Esophagus muscularis mucosa (tissue), 3 donors: Measurements from ENCODE around the gene RIPPLY1.

ENCODE experiments used
- POLR2A ChIP-seq: fragments of 450-650 bp; IDR thresholded peaks from one replicate; pipeline ENCODE4 v1.6.1; 2017; ENCODE audit warnings: antibody characterized with exemption, moderate library complexity, mild to moderate bottlenecking, low read depth
- POLR2AphosphoS5 ChIP-seq, 2 donors: sonication (generic); formaldehyde crosslinking; IDR thresholded peaks; one replicate each; pipeline ENCODE4 v1.6.1; 2017; ENCODE audit warnings: antibody characterized with exemption in 2 of 2
- TF ChIP-seq, protein P1 (sequence below), 3 experiments: fragments of 200-600 bp in 2 of 3; fragments of 450-650 bp in 1 of 3; sonication (generic) in 2 of 3; IDR thresholded peaks; one replicate each; pipeline ENCODE4 v1.5.1; 2017 to 2019; ENCODE audit warnings: antibody characterized with exemption in 3 of 3, mild to moderate bottlenecking in 2 of 3, moderate library complexity in 1 of 3

DNA sequence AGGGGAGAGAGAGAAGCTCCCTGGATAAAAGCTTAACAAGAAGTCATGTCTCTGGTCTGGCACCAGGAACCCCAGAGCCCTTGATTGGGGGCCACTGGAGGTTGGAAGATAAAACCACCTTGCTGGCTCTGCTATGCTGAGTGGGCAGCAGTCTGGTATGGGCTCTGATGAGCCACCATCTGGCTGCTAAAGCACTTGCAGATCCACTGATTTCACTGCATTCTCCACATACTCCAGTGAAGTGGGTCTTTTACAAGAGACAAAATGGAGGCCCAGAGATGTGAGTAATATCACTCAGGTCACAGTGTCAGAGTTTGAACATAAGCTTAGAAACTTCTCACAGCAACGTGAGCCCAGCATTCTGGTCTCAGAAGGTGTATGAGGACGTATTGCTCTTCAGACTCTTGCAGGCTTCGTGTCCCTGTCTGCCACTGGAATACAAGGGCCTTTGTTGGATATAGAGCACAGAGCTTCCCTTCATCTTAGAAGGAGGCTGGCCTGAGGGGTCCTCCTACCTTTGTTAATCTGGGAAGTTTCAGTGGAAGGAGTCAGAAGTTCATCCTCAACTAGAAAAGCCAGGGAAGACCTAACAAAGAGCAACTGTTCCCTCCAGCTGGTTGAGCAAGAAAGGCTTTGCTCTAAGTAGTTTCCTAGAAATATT, 28.8 kb upstream of the RIPPLY1 start:
- TF ChIP-seq POLR2A (no peak), POLR2AphosphoS5 (IDR thresholded peaks at IDR 0.05) (no peak)
- TF ChIP-seq, protein P1, sequence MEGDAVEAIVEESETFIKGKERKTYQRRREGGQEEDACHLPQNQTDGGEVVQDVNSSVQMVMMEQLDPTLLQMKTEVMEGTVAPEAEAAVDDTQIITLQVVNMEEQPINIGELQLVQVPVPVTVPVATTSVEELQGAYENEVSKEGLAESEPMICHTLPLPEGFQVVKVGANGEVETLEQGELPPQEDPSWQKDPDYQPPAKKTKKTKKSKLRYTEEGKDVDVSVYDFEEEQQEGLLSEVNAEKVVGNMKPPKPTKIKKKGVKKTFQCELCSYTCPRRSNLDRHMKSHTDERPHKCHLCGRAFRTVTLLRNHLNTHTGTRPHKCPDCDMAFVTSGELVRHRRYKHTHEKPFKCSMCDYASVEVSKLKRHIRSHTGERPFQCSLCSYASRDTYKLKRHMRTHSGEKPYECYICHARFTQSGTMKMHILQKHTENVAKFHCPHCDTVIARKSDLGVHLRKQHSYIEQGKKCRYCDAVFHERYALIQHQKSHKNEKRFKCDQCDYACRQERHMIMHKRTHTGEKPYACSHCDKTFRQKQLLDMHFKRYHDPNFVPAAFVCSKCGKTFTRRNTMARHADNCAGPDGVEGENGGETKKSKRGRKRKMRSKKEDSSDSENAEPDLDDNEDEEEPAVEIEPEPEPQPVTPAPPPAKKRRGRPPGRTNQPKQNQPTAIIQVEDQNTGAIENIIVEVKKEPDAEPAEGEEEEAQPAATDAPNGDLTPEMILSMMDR (IDR thresholded peaks at IDR 0.05), result no peak
